NCI-H2081 (cell line): ENCODE results near the gene RASSF5.

Experiments used
- DNase-seq, 2 experiments: peaks; one replicate each; lab custom pipeline; 2025; lab: John Stamatoyannopoulos, UW

The RASSF5 gene

GRCh38 chr1:206634365-206635079, 127.2 kb downstream of the RASSF5 start:
- DNase-seq = peak; percentile 92 to 93

DNA sequence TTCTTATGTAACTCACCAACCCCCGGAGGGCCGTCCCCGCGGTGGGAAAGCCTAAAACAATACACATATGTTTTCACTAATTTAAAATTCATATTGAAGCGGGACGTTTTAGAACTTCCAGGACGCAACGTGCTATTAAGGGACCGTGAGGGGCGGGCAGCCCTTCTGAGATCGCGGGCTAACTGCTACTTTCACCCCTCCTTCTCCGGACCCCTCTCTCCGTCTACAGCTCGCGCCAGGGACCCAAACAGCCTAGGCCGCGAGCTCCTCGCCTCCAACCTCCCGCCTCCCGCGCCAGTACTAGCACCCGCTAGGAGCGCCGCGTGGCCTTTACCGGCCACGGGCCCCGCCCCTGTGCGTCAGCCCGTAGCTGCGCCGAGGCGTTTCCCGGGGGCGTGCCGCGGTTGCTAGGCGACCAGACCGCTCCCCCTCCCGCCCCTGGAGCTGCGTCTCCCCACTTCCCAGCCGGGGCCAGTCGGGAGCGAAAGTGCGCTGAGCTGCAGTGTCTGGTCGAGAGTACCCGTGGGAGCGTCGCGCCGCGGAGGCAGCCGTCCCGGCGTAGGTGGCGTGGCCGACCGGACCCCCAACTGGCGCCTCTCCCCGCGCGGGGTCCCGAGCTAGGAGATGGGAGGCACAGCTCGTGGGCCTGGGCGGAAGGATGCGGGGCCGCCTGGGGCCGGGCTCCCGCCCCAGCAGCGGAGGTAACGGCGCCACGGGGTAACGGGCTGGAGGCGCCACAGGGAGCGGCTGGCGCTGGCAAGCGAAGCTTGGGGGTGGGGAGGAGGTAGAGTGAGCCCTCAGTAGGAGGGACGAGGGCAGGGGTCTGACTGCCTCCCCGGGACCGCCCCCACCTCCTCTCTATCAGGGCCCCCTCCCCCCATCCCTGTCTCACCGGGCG, 128.0 kb downstream of the RASSF5 start, which contains the start of gene DYRK3:
Gene DYRK3 (plus strand): TSS at position 457 of the 898 bp plus-strand sequence. CDS start 168 bp downstream, at position 625.
- peak; percentile 94 to 96 for DNase-seq

DNA sequence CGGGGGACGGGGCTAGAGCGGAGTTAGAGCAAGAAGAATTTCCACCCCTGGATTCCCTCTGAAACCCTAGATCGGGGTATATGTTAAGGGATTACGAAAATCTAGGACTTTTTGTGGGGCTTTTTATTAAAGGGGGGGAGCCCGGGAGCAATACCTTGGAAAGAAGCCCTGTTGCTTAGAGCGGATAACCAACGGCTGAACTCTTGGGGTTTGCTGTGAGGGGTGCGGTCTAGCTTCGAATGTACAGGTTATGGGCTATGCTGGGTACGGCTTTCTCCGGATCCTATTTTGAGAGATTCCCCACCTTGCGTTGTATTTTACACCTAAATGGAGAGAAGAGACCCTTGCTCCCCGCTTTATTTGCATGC, 128.6 kb downstream of the RASSF5 start:
- no peak for DNase-seq

- no peak for DNase-seq
Measured at GRCh38 chr1:206636671-206637070, 129.3 kb downstream of the RASSF5 start.

DNA sequence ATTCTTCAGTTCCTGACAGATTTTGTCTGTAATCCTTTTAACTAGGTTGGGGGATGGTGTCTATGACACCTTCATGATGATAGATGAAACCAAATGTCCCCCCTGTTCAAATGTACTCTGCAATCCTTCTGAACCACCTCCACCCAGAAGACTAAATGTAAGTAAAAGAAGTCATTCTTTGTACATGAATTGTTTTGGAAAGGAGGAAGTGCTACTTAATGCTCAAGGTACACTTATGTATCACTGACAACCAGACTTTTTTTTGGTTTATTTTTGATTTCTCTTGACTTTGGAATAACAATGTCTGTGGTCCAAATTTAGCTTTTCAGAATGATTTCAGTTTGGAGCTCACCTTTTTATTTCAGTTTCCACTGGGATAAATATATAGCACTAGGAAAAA, 130.3 kb downstream of the RASSF5 start:
- DNase-seq = no peak
